Stomach smooth muscle (tissue), 2 donors: Measurements from ENCODE around the gene TNFRSF9.
"Not testable (repeated sequence)": the region's sequence is repeated elsewhere in the genome, so short reads cannot be mapped to it uniquely, and the experiment has no call there.

Experiments used
- H3K27ac ChIP-seq: one replicate; pipeline ENCODE4 v1.7.0; 2013; ENCODE audit warnings: mild to moderate bottlenecking, low read length, inconsistent platforms
- H3K27me3 ChIP-seq, 2 donors: one replicate each; pipeline ENCODE4 v1.7.0; 2013; ENCODE audit warnings: low read length in 2 of 2; ENCODE audit not compliant: insufficient read depth in 2 of 2, control insufficient read depth in 1 of 2
- H3K36me3 ChIP-seq, 2 donors: one replicate each; pipeline ENCODE4 v1.7.0; 2013; ENCODE audit warnings: low read length in 2 of 2; ENCODE audit not compliant: control insufficient read depth in 2 of 2, insufficient read depth in 2 of 2
- H3K4me1 ChIP-seq: one replicate; pipeline ENCODE4 v1.7.0; 2013; ENCODE audit warnings: low read length; ENCODE audit not compliant: control insufficient read depth, insufficient read depth
- H3K4me3 ChIP-seq, 2 donors: one replicate each; pipeline ENCODE4 v1.7.0; 2013; ENCODE audit warnings: low read length in 2 of 2
- H3K9ac ChIP-seq, 2 donors: one replicate each; pipeline ENCODE4 v1.7.0; 2013; ENCODE audit warnings: low read length in 2 of 2, mild to moderate bottlenecking in 1 of 2
- H3K9me3 ChIP-seq, 2 donors: one replicate each; pipeline ENCODE4 v1.7.0; 2013; ENCODE audit warnings: low read length in 2 of 2; ENCODE audit not compliant: control insufficient read depth in 2 of 2
- donor health status: healthy.
- donor health status: Pancreatic carcinoma.

Gene TNFRSF9

GRCh38 chr1:7940034-7940433 is 605 bp downstream of the TNFRSF9 start:
- no peak overlapping the region for H3K27ac ChIP-seq
- H3K9me3 ChIP-seq = no peaks in the 10 kb centered on the region
- no peak overlapping the region for H3K4me3 ChIP-seq
- no peak overlapping the region for H3K9ac ChIP-seq
- H3K4me1 ChIP-seq = peaks cover 10% of the 10 kb centered on the region
- H3K27me3 ChIP-seq = peaks cover 8 to 20% of the 10 kb centered on the region in 2 donors
- no peaks in the 10 kb centered on the region for H3K36me3 ChIP-seq

- Histone ChIP-seq H3K9me3 (no peaks in the 10 kb centered on the region), H3K36me3 (no peaks in the 10 kb centered on the region), H3K9ac (no peak overlapping the region), H3K27me3 (peaks cover 8 to 20% of the 10 kb centered on the region in 2 donors), H3K4me3 (no peak overlapping the region), H3K27ac (no peak overlapping the region), H3K4me1 (peaks cover 10% of the 10 kb centered on the region)
These were observed 2.6 kb downstream of the TNFRSF9 start for GRCh38 chr1:7938070-7938469.

GRCh38 chr1:7932524-7933138 is 8.0 kb downstream of the TNFRSF9 start:
- Histone ChIP-seq H3K4me3 (no peak overlapping the region), H3K9ac (no peak overlapping the region), H3K4me1 (no peaks in the 10 kb centered on the region), H3K9me3 (no peaks in the 10 kb centered on the region), H3K36me3 (no peaks in the 10 kb centered on the region), H3K27ac (no peak overlapping the region), H3K27me3 (peaks cover 11 to 13% of the 10 kb centered on the region in 2 donors)

- Histone ChIP-seq H3K36me3 (no peaks in the 10 kb centered on the region), H3K4me3 (no peak overlapping the region), H3K9me3 (no peaks in the 10 kb centered on the region), H3K4me1 (no peaks in the 10 kb centered on the region), H3K9ac (no peak overlapping the region), H3K27me3 (peaks cover 4 to 6% of the 10 kb centered on the region in 2 donors), H3K27ac (no peak overlapping the region)
These were observed 9.2 kb downstream of the TNFRSF9 start for GRCh38 chr1:7931446-7931812.

GRCh38 chr1:7930645-7931445 is 9.8 kb downstream of the TNFRSF9 start:
- Histone ChIP-seq H3K4me1 (no peaks in the 10 kb centered on the region), H3K4me3 (no peak overlapping the region), H3K36me3 (no peaks in the 10 kb centered on the region), H3K9me3 (no peaks in the 10 kb centered on the region), H3K9ac (no peak overlapping the region), H3K27me3 (peaks cover 4 to 7% of the 10 kb centered on the region in 2 donors), H3K27ac (no peak overlapping the region)

- no peak overlapping the region for H3K4me3 ChIP-seq
- H3K9ac ChIP-seq = no peak overlapping the region
- peaks cover 2 to 7% of the 10 kb centered on the region in 2 donors for H3K27me3 ChIP-seq
- H3K9me3 ChIP-seq = no peaks in the 10 kb centered on the region
- no peaks in the 10 kb centered on the region for H3K4me1 ChIP-seq
- no peaks in the 10 kb centered on the region for H3K36me3 ChIP-seq
- no peak overlapping the region for H3K27ac ChIP-seq
These were observed 11.0 kb downstream of the TNFRSF9 start for GRCh38 chr1:7929637-7930036.

- H3K27me3 ChIP-seq = peaks cover 2 to 7% of the 10 kb centered on the region in 2 donors
- H3K36me3 ChIP-seq = no peaks in the 10 kb centered on the region
- H3K4me1 ChIP-seq = no peaks in the 10 kb centered on the region
- H3K9me3 ChIP-seq = no peaks in the 10 kb centered on the region
- H3K9ac ChIP-seq = no peak overlapping the region
- no peak overlapping the region for H3K4me3 ChIP-seq
- no peak overlapping the region for H3K27ac ChIP-seq
These were observed 12.4 kb downstream of the TNFRSF9 start for GRCh38 chr1:7928247-7928646.

- not testable (repeated sequence) for H3K4me1 ChIP-seq, H3K27ac ChIP-seq, H3K9ac ChIP-seq, H3K4me3 ChIP-seq, H3K36me3 ChIP-seq, H3K27me3 ChIP-seq, H3K9me3 ChIP-seq
These were observed 13.6 kb downstream of the TNFRSF9 start for GRCh38 chr1:7927061-7927460.

GRCh38 chr1:7922301-7922700 is 18.3 kb downstream of the TNFRSF9 start:
- Histone ChIP-seq H3K4me1 (no peaks in the 10 kb centered on the region), H3K27me3 (peaks cover 0 to 3% of the 10 kb centered on the region in 2 donors), H3K4me3 (no peak overlapping the region), H3K9ac (no peak overlapping the region), H3K27ac (no peak overlapping the region), H3K36me3 (no peaks in the 10 kb centered on the region), H3K9me3 (no peaks in the 10 kb centered on the region)

GRCh38 chr1:7921796-7922195 is 18.8 kb downstream of the TNFRSF9 start:
- Histone ChIP-seq H3K27me3 (peaks cover 0 to 3% of the 10 kb centered on the region in 2 donors), H3K4me1 (no peaks in the 10 kb centered on the region), H3K9me3 (no peaks in the 10 kb centered on the region), H3K9ac (no peak overlapping the region), H3K4me3 (no peak overlapping the region), H3K27ac (no peak overlapping the region), H3K36me3 (no peaks in the 10 kb centered on the region)

GRCh38 chr1:7919880-7920279 is 20.8 kb downstream of the TNFRSF9 start:
- no peak overlapping the region for H3K4me3 ChIP-seq

More at GRCh38 chr1:7919880-7920279, 20.8 kb downstream of the TNFRSF9 start:
- H3K9me3 ChIP-seq = no peaks in the 10 kb centered on the region
- no peak overlapping the region for H3K27ac ChIP-seq
- no peaks in the 10 kb centered on the region for H3K4me1 ChIP-seq
- no peaks in the 10 kb centered on the region for H3K36me3 ChIP-seq
- no peak overlapping the region for H3K9ac ChIP-seq
- H3K27me3 ChIP-seq = peaks cover 0 to 2% of the 10 kb centered on the region in 2 donors
